IPS-15b (cell line): ENCODE measurements around the gene CELF2.
"Not testable (repeated sequence)": the region's sequence is repeated elsewhere in the genome, so short reads cannot be mapped to it uniquely, and the experiment has no call there.

Source experiments
- H3K27me3 ChIP-seq: one replicate; pipeline ENCODE4 v1.6.1; 2013; ENCODE audit warnings: low read length; ENCODE audit not compliant: control insufficient read depth, insufficient read depth
- H3K36me3 ChIP-seq: one replicate; pipeline ENCODE4 v1.6.1; 2013; ENCODE audit warnings: low read length; ENCODE audit not compliant: control insufficient read depth, insufficient read depth
- H3K4me1 ChIP-seq: one replicate; pipeline ENCODE4 v1.6.1; 2013; ENCODE audit warnings: mild to moderate bottlenecking, low read length; ENCODE audit not compliant: control insufficient read depth, insufficient read depth
- H3K4me3 ChIP-seq: one replicate; pipeline ENCODE4 v1.5.1; 2013; ENCODE audit warnings: low read depth, low read length
- H3K9ac ChIP-seq: one replicate; pipeline ENCODE4 v1.6.1; 2013; ENCODE audit warnings: low read depth, mild to moderate bottlenecking, low read length
- H3K9me3 ChIP-seq: one replicate; pipeline ENCODE4 v1.6.1; 2013; ENCODE audit warnings: mild to moderate bottlenecking, low read length; ENCODE audit not compliant: control insufficient read depth, insufficient read depth

The CELF2 gene

GRCh38 chr10:11359869-11360268 is 342.2 kb downstream of the CELF2 start:
- no peaks in the 10 kb centered on the region for H3K4me1 ChIP-seq
- H3K9ac ChIP-seq, result no peak overlapping the region
- no peak overlapping the region for H3K4me3 ChIP-seq
- no peaks in the 10 kb centered on the region for H3K9me3 ChIP-seq
- no peaks in the 10 kb centered on the region for H3K27me3 ChIP-seq
- no peaks in the 10 kb centered on the region for H3K36me3 ChIP-seq

- Histone ChIP-seq H3K27me3 (no peaks in the 10 kb centered on the region), H3K9ac (no peak overlapping the region), H3K4me3 (no peak overlapping the region), H3K36me3 (no peaks in the 10 kb centered on the region), H3K9me3 (no peaks in the 10 kb centered on the region), H3K4me1 (no peaks in the 10 kb centered on the region)
Observed at GRCh38 chr10:11363497-11363896, 345.8 kb downstream of the CELF2 start.

- Histone ChIP-seq H3K27me3 (no peaks in the 10 kb centered on the region), H3K36me3 (no peaks in the 10 kb centered on the region), H3K4me1 (no peaks in the 10 kb centered on the region), H3K4me3 (no peak overlapping the region), H3K9ac (no peak overlapping the region), H3K9me3 (no peaks in the 10 kb centered on the region)
Observed at GRCh38 chr10:11364241-11364640, 346.6 kb downstream of the CELF2 start.

DNA sequence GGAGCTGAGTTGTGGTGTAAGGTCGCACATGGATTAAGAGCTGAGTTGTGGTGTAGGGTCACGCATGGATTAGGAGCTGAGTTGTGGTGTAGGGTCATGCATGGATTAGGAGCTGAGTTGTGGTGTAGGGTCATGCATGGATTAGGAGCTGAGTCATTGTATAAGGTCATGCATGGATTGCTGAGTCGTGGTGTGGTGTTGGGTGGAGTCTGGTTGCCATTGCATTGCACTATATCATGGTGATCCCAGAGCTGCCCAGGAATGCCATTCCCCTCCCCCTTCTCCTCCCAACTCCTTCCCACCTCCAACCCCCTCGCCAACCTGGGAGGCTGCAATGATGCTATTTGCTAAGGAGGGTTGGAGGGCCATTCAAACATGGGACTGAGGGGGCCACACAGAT is 349.2 kb downstream of the CELF2 start:
- H3K4me3 ChIP-seq, H3K27me3 ChIP-seq, H3K4me1 ChIP-seq, H3K9ac ChIP-seq, H3K36me3 ChIP-seq, H3K9me3 ChIP-seq: not testable (repeated sequence)

- Histone ChIP-seq H3K9ac (no peak overlapping the region), H3K36me3 (no peaks in the 10 kb centered on the region), H3K27me3 (no peaks in the 10 kb centered on the region), H3K4me1 (no peaks in the 10 kb centered on the region), H3K4me3 (no peak overlapping the region), H3K9me3 (no peaks in the 10 kb centered on the region)
Observed at GRCh38 chr10:11367505-11367904, 349.8 kb downstream of the CELF2 start.

DNA sequence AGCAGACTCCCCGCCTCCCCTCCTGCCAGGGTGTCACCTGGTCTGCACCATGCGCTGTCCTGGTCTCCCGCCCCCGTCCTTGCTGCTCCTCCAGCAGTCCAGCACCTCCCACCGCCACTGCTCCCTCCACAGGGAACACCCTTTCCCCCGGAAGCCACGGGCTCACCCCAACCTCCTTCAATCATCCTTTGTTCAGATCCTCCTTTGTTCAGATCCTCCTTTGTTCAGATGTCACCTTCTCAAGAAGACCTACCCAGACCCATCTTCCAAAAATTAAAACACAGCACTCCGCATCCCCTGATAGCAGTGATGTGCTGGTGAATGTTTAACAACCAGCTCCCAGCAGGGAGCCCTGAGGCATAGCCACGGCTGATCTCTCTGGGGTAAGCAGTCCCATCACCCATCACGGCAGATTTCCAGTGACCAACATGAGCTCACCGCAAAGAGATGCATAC is 356.1 kb downstream of the CELF2 start:
- H3K36me3 ChIP-seq, result no peaks in the 10 kb centered on the region
- no peaks in the 10 kb centered on the region for H3K27me3 ChIP-seq
- H3K9me3 ChIP-seq, result no peaks in the 10 kb centered on the region
- H3K9ac ChIP-seq, result no peak overlapping the region
- H3K4me3 ChIP-seq, result no peak overlapping the region
- no peaks in the 10 kb centered on the region for H3K4me1 ChIP-seq

DNA sequence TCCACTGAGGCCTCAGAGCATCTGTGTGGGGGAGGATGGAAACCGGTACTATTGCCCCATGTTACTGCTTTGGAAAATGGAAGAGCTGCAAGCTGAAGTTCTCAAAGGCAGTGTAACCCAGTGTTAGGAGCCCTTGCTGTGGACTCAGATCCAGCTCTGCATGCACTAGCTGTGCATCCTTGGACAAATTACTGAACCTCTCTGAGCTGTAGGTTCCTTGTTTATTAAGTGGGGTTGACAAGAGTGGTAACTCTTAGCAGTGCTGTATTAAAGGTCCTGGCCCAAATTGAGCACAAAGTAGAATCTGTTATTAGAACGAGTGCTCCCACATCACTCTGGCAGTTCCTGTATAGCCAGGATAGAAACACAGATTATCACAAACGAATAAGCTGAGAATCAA is 359.6 kb downstream of the CELF2 start:
- Histone ChIP-seq H3K36me3 (no peaks in the 10 kb centered on the region), H3K27me3 (no peaks in the 10 kb centered on the region), H3K4me3 (no peak overlapping the region), H3K4me1 (no peaks in the 10 kb centered on the region), H3K9me3 (no peaks in the 10 kb centered on the region), H3K9ac (no peak overlapping the region)

- Histone ChIP-seq H3K9me3 (no peaks in the 10 kb centered on the region), H3K27me3 (no peaks in the 10 kb centered on the region), H3K4me1 (no peaks in the 10 kb centered on the region), H3K4me3 (no peak overlapping the region), H3K9ac (no peak overlapping the region), H3K36me3 (no peaks in the 10 kb centered on the region)
Observed at GRCh38 chr10:11378835-11379234, 361.2 kb downstream of the CELF2 start.

DNA sequence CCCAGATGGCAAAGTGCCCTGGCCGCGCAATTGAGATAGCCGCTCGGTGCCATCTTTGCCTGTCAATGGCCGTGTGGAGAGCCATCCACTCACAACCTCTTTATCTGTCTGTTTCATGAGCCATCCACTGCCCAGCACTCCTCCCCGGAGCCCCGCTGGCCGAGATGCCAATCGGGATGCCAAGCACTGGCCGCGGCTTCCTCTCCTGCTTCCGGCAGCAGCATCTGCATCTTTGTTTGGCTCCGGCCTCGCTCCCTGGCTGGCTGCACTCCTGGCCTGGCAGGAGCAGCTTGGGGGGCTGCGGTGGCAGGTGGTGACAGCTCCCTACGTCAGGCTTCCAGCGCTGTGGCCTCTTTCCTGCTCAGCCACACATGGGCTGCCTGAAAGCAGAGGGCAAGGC is 362.1 kb downstream of the CELF2 start:
- no peaks in the 10 kb centered on the region for H3K9me3 ChIP-seq
- H3K27me3 ChIP-seq, result no peaks in the 10 kb centered on the region
- no peaks in the 10 kb centered on the region for H3K4me1 ChIP-seq

GRCh38 chr10:11381023-11381422 is 363.4 kb downstream of the CELF2 start:
- Histone ChIP-seq H3K9me3 (no peaks in the 10 kb centered on the region), H3K27me3 (no peaks in the 10 kb centered on the region), H3K4me3 (no peak overlapping the region), H3K9ac (no peak overlapping the region), H3K4me1 (peaks cover 1% of the 10 kb centered on the region), H3K36me3 (no peaks in the 10 kb centered on the region)

More for the DNA sequence above, 362.1 kb downstream of the CELF2 start:
- Histone ChIP-seq H3K4me3 (no peak overlapping the region), H3K36me3 (no peaks in the 10 kb centered on the region), H3K9ac (no peak overlapping the region)

DNA sequence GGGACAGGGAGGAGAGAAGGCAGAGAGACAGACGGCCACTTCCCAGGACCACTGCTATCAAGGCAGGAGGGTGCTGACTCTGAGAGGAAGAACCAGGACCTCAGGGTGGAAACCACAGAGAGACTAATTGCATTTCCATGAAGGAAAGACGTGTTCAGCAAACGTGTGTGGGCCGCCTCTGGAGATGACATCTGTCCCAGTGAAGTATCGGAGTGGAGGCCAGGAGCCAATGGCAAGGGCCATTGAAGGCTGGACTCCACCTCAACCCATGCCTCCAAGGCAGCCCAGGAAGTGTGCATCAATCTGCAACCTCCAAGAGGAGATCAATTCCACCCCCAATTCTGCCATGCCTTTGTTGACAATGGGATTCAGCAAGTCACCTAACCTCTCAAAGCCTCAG is 363.8 kb downstream of the CELF2 start:
- H3K9ac ChIP-seq, result no peak overlapping the region
- no peaks in the 10 kb centered on the region for H3K27me3 ChIP-seq
- H3K4me1 ChIP-seq, result peaks cover 3% of the 10 kb centered on the region
- H3K9me3 ChIP-seq, result no peaks in the 10 kb centered on the region
- H3K4me3 ChIP-seq, result no peak overlapping the region
- H3K36me3 ChIP-seq, result no peaks in the 10 kb centered on the region

- H3K36me3 ChIP-seq, result no peaks in the 10 kb centered on the region
Observed at GRCh38 chr10:11382187-11382586, 364.5 kb downstream of the CELF2 start.

DNA sequence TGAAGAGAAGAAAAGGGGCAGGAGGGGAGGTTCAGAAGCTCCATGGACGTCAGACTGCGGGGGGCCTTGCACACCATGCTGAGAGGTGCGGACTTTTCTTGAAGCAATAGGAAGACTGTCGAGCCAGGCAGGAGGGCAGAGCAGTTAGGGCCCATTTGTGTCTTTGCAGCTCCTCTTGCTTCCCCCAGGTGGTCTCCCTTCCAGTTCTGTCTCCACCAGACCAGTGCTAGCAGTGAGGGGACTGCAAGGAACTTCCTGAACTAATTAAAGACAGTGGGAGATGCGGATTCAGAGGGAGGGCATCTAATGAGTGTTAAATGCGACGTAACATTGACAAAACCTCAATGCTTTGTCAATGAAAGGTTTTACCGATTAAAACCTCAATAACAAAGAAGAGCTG is 368.4 kb downstream of the CELF2 start:
- no peaks in the 10 kb centered on the region for H3K36me3 ChIP-seq
- no peak overlapping the region for H3K4me3 ChIP-seq
- peaks cover 3% of the 10 kb centered on the region for H3K4me1 ChIP-seq
- H3K27me3 ChIP-seq, result no peaks in the 10 kb centered on the region
- no peaks in the 10 kb centered on the region for H3K9me3 ChIP-seq
- H3K9ac ChIP-seq, result no peak overlapping the region

More at GRCh38 chr10:11382187-11382586, 364.5 kb downstream of the CELF2 start:
- Histone ChIP-seq H3K9ac (no peak overlapping the region), H3K4me1 (peaks cover 3% of the 10 kb centered on the region), H3K9me3 (no peaks in the 10 kb centered on the region), H3K27me3 (no peaks in the 10 kb centered on the region), H3K4me3 (no peak overlapping the region)
